Neuron (in vitro differentiated cells): Measurements from ENCODE around the gene LLGL2.
A peak's percentile ranks its signal among the peaks of the same experiment; 100 is the strongest.
"Not testable (repeated sequence)": the region's sequence is repeated elsewhere in the genome, so short reads cannot be mapped to it uniquely, and the experiment has no call there.

Source experiments
- H2AFZ ChIP-seq: one replicate; pipeline ENCODE4 v1.6.1; 2013; ENCODE audit warnings: low read depth, mild to moderate bottlenecking, inconsistent platforms, low read length, moderate library complexity
- H3K27me3 ChIP-seq: one replicate; pipeline ENCODE4 v1.6.1; 2013; ENCODE audit warnings: low read length; ENCODE audit not compliant: insufficient read depth
- H3K36me3 ChIP-seq: one replicate; pipeline ENCODE4 v1.6.1; 2013; ENCODE audit warnings: low read length; ENCODE audit not compliant: insufficient read depth
- H3K4me1 ChIP-seq: one replicate; pipeline ENCODE4 v1.6.1; 2013; ENCODE audit warnings: low read length; ENCODE audit not compliant: insufficient read depth
- H3K4me3 ChIP-seq: 2 replicates; pipeline ENCODE4 v1.5.1; 2013; ENCODE audit warnings: mild to moderate bottlenecking, low read length, moderate library complexity
- H3K9me3 ChIP-seq: one replicate; pipeline ENCODE4 v1.6.1; 2013; ENCODE audit warnings: low read length

The LLGL2 gene

GRCh38 chr17:75524970-75525805, at the start of gene LLGL2:
Gene LLGL2, plus strand, starts transcription at chr17:75525697. Its CDS starts 17,730 bp downstream, at chr17:75543427.
- H3K36me3 ChIP-seq, result peaks cover 29% of the 10 kb centered on the region
- H3K9me3 ChIP-seq, result no peaks in the 10 kb centered on the region
- peaks cover 6% of the 10 kb centered on the region for H3K4me1 ChIP-seq
- no peak within 1 kb of the TSS for H3K4me3 ChIP-seq
- peaks cover 12% of the 10 kb centered on the region for H3K27me3 ChIP-seq
- H2AFZ ChIP-seq, result no peak within 1 kb of the TSS

GRCh38 chr17:75475851-75476250, 49.6 kb upstream of the LLGL2 start:
- no peak overlapping the region for H2AFZ ChIP-seq
- no peaks in the 10 kb centered on the region for H3K27me3 ChIP-seq
- H3K4me1 ChIP-seq, result peaks cover 38% of the 10 kb centered on the region
- no peak overlapping the region for H3K4me3 ChIP-seq
- peaks cover 26% of the 10 kb centered on the region for H3K36me3 ChIP-seq
- no peaks in the 10 kb centered on the region for H3K9me3 ChIP-seq

- peaks cover 26% of the 10 kb centered on the region for H3K36me3 ChIP-seq
- no peaks in the 10 kb centered on the region for H3K9me3 ChIP-seq
- H2AFZ ChIP-seq, result no peak overlapping the region
- H3K4me3 ChIP-seq, result peak overlapping the region; percentile 18
- peaks cover 38% of the 10 kb centered on the region for H3K4me1 ChIP-seq
- H3K27me3 ChIP-seq, result no peaks in the 10 kb centered on the region
Measured at GRCh38 chr17:75476271-75476671, 49.2 kb upstream of the LLGL2 start.

GRCh38 chr17:75476752-75477489, 48.6 kb upstream of the LLGL2 start:
- Histone ChIP-seq H3K4me3 (peak overlapping the region; percentile 18), H3K4me1 (peaks cover 38% of the 10 kb centered on the region), H3K27me3 (no peaks in the 10 kb centered on the region), H3K9me3 (no peaks in the 10 kb centered on the region), H3K36me3 (peaks cover 20% of the 10 kb centered on the region), H2AFZ (no peak overlapping the region)

- H3K4me3 ChIP-seq, result not testable (repeated sequence)
- H3K4me1 ChIP-seq, result peaks cover 38% of the 10 kb centered on the region
- H3K36me3 ChIP-seq, result peaks cover 15% of the 10 kb centered on the region
Measured at GRCh38 chr17:75477490-75477862, 48.0 kb upstream of the LLGL2 start.

GRCh38 chr17:75478508-75478907, 47.0 kb upstream of the LLGL2 start:
- H3K4me1 ChIP-seq, result peaks cover 38% of the 10 kb centered on the region
- no peaks in the 10 kb centered on the region for H3K27me3 ChIP-seq
- no peak overlapping the region for H3K4me3 ChIP-seq
- H2AFZ ChIP-seq, result no peak overlapping the region
- no peaks in the 10 kb centered on the region for H3K9me3 ChIP-seq
- peaks cover 6% of the 10 kb centered on the region for H3K36me3 ChIP-seq

More at GRCh38 chr17:75477490-75477862, 48.0 kb upstream of the LLGL2 start:
- not testable (repeated sequence) for H2AFZ ChIP-seq, H3K9me3 ChIP-seq, H3K27me3 ChIP-seq

GRCh38 chr17:75480281-75480680, 45.2 kb upstream of the LLGL2 start:
- H3K4me3 ChIP-seq, result no peak overlapping the region
- H3K36me3 ChIP-seq, result peaks cover 5% of the 10 kb centered on the region
- no peaks in the 10 kb centered on the region for H3K9me3 ChIP-seq
- H2AFZ ChIP-seq, result no peak overlapping the region
- H3K4me1 ChIP-seq, result peaks cover 28% of the 10 kb centered on the region
- H3K27me3 ChIP-seq, result no peaks in the 10 kb centered on the region

GRCh38 chr17:75481194-75482068, 44.1 kb upstream of the LLGL2 start:
- H2AFZ ChIP-seq, result no peak overlapping the region
- no peaks in the 10 kb centered on the region for H3K9me3 ChIP-seq
- H3K4me1 ChIP-seq, result peaks cover 16% of the 10 kb centered on the region
- H3K4me3 ChIP-seq, result no peak overlapping the region
- H3K27me3 ChIP-seq, result no peaks in the 10 kb centered on the region
- H3K36me3 ChIP-seq, result peaks cover 10% of the 10 kb centered on the region

- Histone ChIP-seq H3K27me3 (no peaks in the 10 kb centered on the region), H3K4me3 (no peak overlapping the region), H2AFZ (no peak overlapping the region), H3K36me3 (peaks cover 17% of the 10 kb centered on the region), H3K4me1 (peaks cover 7% of the 10 kb centered on the region), H3K9me3 (no peaks in the 10 kb centered on the region)
Measured at GRCh38 chr17:75482098-75482942, 43.2 kb upstream of the LLGL2 start.

GRCh38 chr17:75485688-75486087, 39.8 kb upstream of the LLGL2 start:
- Histone ChIP-seq H3K36me3 (peaks cover 21% of the 10 kb centered on the region), H2AFZ (no peak overlapping the region), H3K4me3 (no peak overlapping the region), H3K4me1 (no peaks in the 10 kb centered on the region), H3K9me3 (no peaks in the 10 kb centered on the region), H3K27me3 (no peaks in the 10 kb centered on the region)

- Histone ChIP-seq H3K4me1 (no peaks in the 10 kb centered on the region), H3K36me3 (peaks cover 25% of the 10 kb centered on the region), H3K9me3 (no peaks in the 10 kb centered on the region), H2AFZ (no peak overlapping the region), H3K27me3 (no peaks in the 10 kb centered on the region), H3K4me3 (no peak overlapping the region)
Measured at GRCh38 chr17:75486151-75486550, 39.3 kb upstream of the LLGL2 start.

- no peak overlapping the region for H2AFZ ChIP-seq
- H3K9me3 ChIP-seq, result no peaks in the 10 kb centered on the region
- H3K4me3 ChIP-seq, result no peak overlapping the region
- H3K4me1 ChIP-seq, result no peaks in the 10 kb centered on the region
- H3K27me3 ChIP-seq, result no peaks in the 10 kb centered on the region
- peaks cover 32% of the 10 kb centered on the region for H3K36me3 ChIP-seq
Measured at GRCh38 chr17:75486951-75487350, 38.5 kb upstream of the LLGL2 start.
